Thyroid gland (tissue), 4 donors: ENCODE results near the gene CCDC88C. TPM values are rescaled to one million over a fixed set of nuclear protein-coding genes. Genes with fewer than 3 reads are reported as not detected.

ENCODE experiments used
- DNase-seq, 2 donors: peaks; one replicate each; pipeline ENCODE4 v3.0.0-alpha.2; 2019
- H3K27ac ChIP-seq, 3 donors: fragments of 200-600 bp; sonication (generic); 1 replicate in 2 of 3; 2 replicates in 1 of 3; pipeline ENCODE4 v1.5.1; 2016 to 2019; ENCODE audit warnings: mild to moderate bottlenecking in 1 of 3, moderate library complexity in 1 of 3
- H3K27me3 ChIP-seq: fragments of 200-600 bp; sonication (generic); one replicate; pipeline ENCODE4 v1.5.1; 2019
- H3K36me3 ChIP-seq, 2 donors: fragments of 200-600 bp; sonication (generic); one replicate each; pipeline ENCODE4 v1.5.1; 2016 to 2019
- H3K4me1 ChIP-seq, 2 donors: fragments of 200-600 bp; sonication (generic); one replicate each; pipeline ENCODE4 v1.5.1; 2017 to 2019
- H3K4me3 ChIP-seq, 3 donors: fragments of 200-600 bp; sonication (generic); replicated peaks in 1 of 3; 1 replicate in 2 of 3; 2 replicates in 1 of 3; pipeline ENCODE4 v1.5.1; 2016; ENCODE audit warnings: mild to moderate bottlenecking in 1 of 3
- H3K9me3 ChIP-seq: fragments of 200-600 bp; sonication (generic); one replicate; pipeline ENCODE4 v1.5.1; 2017
- CTCF ChIP-seq, 6 experiments: fragments of 200-600 bp in 3 of 6; fragments of 450-650 bp in 3 of 6; sonication (generic) in 3 of 6; IDR thresholded peaks; one replicate each; pipeline ENCODE4 v1.5.1; 2016 to 2019; ENCODE audit warnings: antibody characterized with exemption in 6 of 6, mild to moderate bottlenecking in 2 of 6, inconsistent platforms in 1 of 6, moderate library complexity in 1 of 6
- POLR2A ChIP-seq, 2 donors: fragments of 450-650 bp; IDR thresholded peaks; one replicate each; pipeline ENCODE4 v1.6.1; 2017; ENCODE audit warnings: antibody characterized with exemption in 2 of 2, mild to moderate bottlenecking in 2 of 2, moderate library complexity in 1 of 2
- WGBS, 2 donors: methylation state at CpG; one replicate each; pipeline ENCODE4 v1.1.5; 2017; 5-methylcytosine and 5-hydroxymethylcytosine counted together
- intact Hi-C: fragments of 100-400 bp; cut with DNase I; formaldehyde crosslinking; loops from one replicate; pipeline ENCODE4 v1.15.1; 2023
- total RNA-seq, 4 donors: library from RNA; depleted of rRNA; stranded (reverse); fragments of >200 nt; gene quantifications; one replicate each; pipeline ENCODE4 v1.2.3, GENCODE V29; 2016

Gene CCDC88C
- total RNA-seq, 4 donors from 2014 or later, result 3.0 to 6.3 (median 5.8) TPM

DNA sequence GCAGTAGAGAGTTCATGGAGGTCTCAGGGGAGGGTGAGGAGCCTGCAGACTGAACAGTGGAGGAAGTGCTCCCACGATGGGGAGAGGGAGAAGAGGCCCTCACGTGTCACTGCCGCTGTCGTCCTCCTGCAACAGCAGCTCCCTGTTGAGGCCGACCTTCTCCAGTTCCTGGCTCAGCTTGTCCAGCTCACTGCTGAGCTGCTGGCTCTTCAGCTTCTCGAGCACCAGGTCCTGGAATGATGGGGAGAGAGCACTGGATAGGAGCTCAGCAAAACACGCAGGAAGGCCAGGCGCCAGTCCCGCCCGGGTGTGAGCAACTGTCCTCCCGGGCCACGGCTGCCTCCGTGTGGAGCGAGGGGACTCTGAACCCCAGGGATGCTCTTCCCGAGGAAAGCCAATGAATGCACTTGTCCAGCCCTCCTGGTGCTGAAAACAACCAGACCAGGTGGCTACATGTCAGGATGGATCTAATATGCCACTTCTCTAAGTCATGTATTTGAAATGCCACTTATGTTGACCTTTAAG, 107.8 kb downstream of the CCDC88C start:
- TF ChIP-seq POLR2A (IDR thresholded peaks at IDR 0.05) (no peak), CTCF (IDR thresholded peaks at IDR 0.05) (no peak)
- DNase-seq, result no peak
- H3K36me3 ChIP-seq, result no peaks in the 10 kb centered on the region
- H3K9me3 ChIP-seq, result no peaks in the 10 kb centered on the region
- H3K27ac ChIP-seq, result no peak overlapping the region
- intact Hi-C loops, result no loop called here
- H3K4me1 ChIP-seq, result no peaks in the 10 kb centered on the region
- 74 to 84% methylated on average over 9 to 15 of the region's 15 CpGs for WGBS, 2 donors
- H3K4me3 ChIP-seq, result no peak overlapping the region
- no peaks in the 10 kb centered on the region for H3K27me3 ChIP-seq

- Histone ChIP-seq H3K27ac (no peak overlapping the region), H3K4me1 (no peaks in the 10 kb centered on the region), H3K4me3 (no peak overlapping the region), H3K36me3 (no peaks in the 10 kb centered on the region), H3K27me3 (no peaks in the 10 kb centered on the region), H3K9me3 (no peaks in the 10 kb centered on the region)
- DNase-seq, result no peak
- TF ChIP-seq CTCF (IDR thresholded peaks at IDR 0.05) (no peak), POLR2A (IDR thresholded peaks at IDR 0.05) (no peak)
- intact Hi-C loops, result no loop called here
- 93 to 94% methylated on average over 8 of the region's 8 CpGs for WGBS, 2 donors
These were observed 109.3 kb downstream of the CCDC88C start for GRCh38 chr14:91308337-91308736.

GRCh38 chr14:91307652-91308051, 110.0 kb downstream of the CCDC88C start:
- DNase-seq, result no peak
- WGBS, 2 donors, result 92 to 93% methylated on average over 7 of the region's 7 CpGs
- no peak for TF ChIP-seq CTCF (IDR thresholded peaks at IDR 0.05)
- intact Hi-C loops, result no loop called here
- Histone ChIP-seq H3K4me1 (no peaks in the 10 kb centered on the region), H3K4me3 (no peak overlapping the region), H3K27me3 (no peaks in the 10 kb centered on the region), H3K36me3 (no peaks in the 10 kb centered on the region), H3K9me3 (no peaks in the 10 kb centered on the region), H3K27ac (no peak overlapping the region)

DNA sequence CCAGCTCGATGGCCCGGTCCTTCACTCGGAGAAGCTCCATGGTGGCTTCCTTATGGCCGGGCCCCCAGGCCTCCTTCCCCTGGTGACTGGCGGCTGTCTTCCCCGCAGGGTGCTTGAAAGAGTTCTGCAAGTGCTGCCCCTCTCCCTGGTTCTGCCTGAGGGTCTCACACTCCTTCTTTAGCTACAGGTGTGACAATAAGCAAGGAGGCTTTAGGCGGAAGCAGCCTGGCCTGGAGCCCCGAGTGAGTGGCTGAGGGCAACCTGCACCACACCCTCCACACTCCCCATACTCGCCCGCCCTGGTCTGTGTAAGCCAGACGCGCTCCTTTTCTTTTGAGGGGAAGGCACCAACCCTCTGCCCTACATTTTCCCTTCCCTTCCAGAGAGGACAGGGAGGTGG, 110.6 kb downstream of the CCDC88C start:
- H3K4me3 ChIP-seq, result no peak overlapping the region
- WGBS, 2 donors, result 85 to 92% methylated on average over 12 of the region's 12 CpGs
- intact Hi-C loops, result no loop called here
- TF ChIP-seq POLR2A (IDR thresholded peaks at IDR 0.05) (no peak), CTCF (IDR thresholded peaks at IDR 0.05) (no peak)
- no peaks in the 10 kb centered on the region for H3K9me3 ChIP-seq
- no peak for DNase-seq
- H3K27ac ChIP-seq, result no peak overlapping the region
- H3K4me1 ChIP-seq, result no peaks in the 10 kb centered on the region
- no peaks in the 10 kb centered on the region for H3K36me3 ChIP-seq
- no peaks in the 10 kb centered on the region for H3K27me3 ChIP-seq

- Histone ChIP-seq H3K27me3 (no peaks in the 10 kb centered on the region), H3K4me3 (no peak overlapping the region), H3K27ac (no peak overlapping the region), H3K36me3 (no peaks in the 10 kb centered on the region), H3K4me1 (no peaks in the 10 kb centered on the region), H3K9me3 (no peaks in the 10 kb centered on the region)
- DNase-seq, result no peak
- TF ChIP-seq POLR2A (IDR thresholded peaks at IDR 0.05), result no peak
- no peak for TF ChIP-seq CTCF (IDR thresholded peaks at IDR 0.05)
- intact Hi-C loops, result no loop called here
- WGBS, 2 donors, result 83 to 98% methylated on average over 3 of the region's 3 CpGs
These were observed 111.1 kb downstream of the CCDC88C start for GRCh38 chr14:91306547-91306946.
